Left cardiac atrium (tissue), 4 donors: Measurements from ENCODE around the gene CEBPE. TPM values are rescaled to one million over a fixed set of nuclear protein-coding genes. Genes with fewer than 3 reads are reported as not detected.

Experiments
- ATAC-seq, 2 donors: fragments of 200-7000 bp; cut with Tn5 transposase; one replicate each; pipeline ENCODE4 v1.9.1; 2020; ENCODE audit warnings: mild to moderate bottlenecking in 2 of 2, moderate library complexity in 2 of 2
- DNase-seq: peaks from one replicate; pipeline ENCODE4 v3.0.0-alpha.2; 2020
- intact Hi-C, 2 donors: fragments of 100-400 bp; cut with DNase I; formaldehyde crosslinking; loops; one replicate each; pipeline versions ENCODE4 v1.14.1 to v1.15.1; 2022 to 2023
- total RNA-seq, 2 donors: library from RNA; stranded (reverse); fragmentation: NEBNext Ultra II Directional; extraction: Animal tissue kit (Norgen Biotek cat#: 25700); gene quantifications; one replicate each; pipeline ENCODE4 v1.2.1, GENCODE V29; 2021
- donor health status: DM: no; HTN: yes; CAD: no.
- donor health status: DM: no; HTN: yes; CAD: no; lungs with severe emphysema.
- donor health status: DM: yes; HTN: yes; CAD: no.
- donor health status: Dilated cardiomyopathy.

The CEBPE gene
- total RNA-seq, 2 donors from 2014 or later: not detected

DNA sequence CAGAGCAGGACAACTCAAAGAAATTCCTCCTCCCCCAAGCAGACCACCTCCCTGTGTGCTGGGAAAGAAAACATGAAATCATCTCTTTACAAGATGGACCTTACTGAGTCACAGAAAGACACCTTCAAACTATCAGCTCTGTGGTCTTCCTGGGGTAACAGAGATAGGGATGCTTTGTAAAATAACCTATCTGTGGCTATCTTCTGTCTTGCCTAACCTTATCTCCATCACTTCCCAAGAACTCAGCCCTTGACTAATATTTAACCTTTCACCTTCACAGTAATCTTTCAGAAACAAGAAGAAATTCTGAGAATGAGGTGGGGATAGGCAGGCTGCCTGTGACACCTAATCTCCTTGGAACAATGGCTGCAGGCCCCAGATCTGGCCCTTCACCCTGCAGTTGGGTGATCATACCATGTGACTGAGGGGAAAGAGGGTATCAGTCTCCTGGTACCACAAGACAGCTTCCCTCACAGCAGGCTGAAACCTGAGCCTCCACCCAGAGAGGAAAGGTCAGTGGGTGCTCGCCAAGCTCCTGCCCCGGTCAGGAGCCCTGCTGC lies 27.4 kb upstream of the CEBPE start:
- intact Hi-C loops: no loop called here
- ATAC-seq (peak in 1 of 2 donors; percentile 2), DNase-seq (no peak)

DNA sequence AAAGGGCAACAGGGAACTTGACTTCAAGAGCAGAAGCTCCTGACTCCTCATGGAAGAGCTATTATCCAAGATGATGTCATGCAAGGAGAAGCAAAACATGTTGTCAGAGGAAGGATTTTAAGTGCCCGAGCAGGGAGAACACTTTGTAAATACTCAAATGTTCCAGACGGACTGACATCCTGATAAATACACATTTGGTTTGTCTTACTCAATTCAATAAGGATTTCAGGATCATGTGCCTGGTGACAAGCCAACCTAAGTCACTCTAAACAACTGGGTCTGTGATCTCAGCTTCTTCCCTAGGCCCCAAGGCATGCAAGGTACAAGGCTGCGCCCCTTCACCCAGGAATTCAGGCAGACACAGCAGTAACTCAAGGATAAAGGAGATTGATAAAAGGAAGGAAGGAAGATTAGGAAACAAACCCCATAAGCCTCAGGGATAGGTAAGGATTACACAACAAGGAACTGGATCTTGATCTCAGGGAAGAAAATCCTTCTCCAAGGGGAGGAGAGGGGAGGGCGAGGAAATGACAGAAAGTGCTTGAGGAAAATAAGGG lies 26.8 kb upstream of the CEBPE start:
- DNase-seq (no peak), ATAC-seq (peak in 1 of 2 donors; percentile 6)

DNA sequence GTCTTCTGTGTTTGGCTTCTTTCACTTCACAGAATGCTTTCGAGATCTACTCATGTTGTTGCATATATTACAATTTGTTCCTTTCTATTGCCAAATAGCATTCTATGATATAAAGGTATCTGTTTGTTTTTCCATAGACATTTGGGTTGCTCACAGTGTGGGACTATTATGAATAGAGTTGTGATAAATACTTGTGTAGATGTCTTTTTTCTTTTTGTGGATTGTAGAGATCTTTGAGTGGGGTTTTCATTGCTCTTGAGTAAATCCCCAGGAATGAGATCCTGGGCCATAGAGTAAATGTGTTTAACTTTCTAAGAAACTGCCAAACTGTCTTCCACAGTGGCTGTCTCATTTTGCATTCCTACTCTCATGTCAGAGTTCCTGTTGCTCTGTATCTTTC lies 24.9 kb upstream of the CEBPE start:
- intact Hi-C loops: no loop called here
- DNase-seq (no peak), ATAC-seq (no peak)

More for the DNA sequence above, 26.8 kb upstream of the CEBPE start:
- intact Hi-C loops: no loop called here

DNA sequence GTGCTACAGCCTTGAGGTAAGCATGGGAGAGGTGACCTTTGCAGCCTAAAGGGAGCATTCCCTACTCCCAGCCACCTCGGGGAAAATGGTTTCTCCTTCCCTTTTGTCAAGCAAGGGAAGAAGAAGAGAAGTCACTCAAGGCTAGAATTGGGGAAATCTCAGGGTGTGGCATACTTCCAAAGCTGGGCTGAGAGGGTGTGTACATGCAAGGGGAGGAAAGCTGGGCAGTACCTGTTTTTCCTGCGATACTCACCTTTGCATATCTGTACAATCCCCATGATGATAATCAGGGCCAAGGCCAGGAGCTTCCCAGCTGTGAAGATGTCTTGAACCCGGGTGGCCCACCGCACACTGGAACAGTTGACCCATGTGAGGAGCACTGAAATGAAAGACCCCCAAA lies 23.8 kb upstream of the CEBPE start:
- no peak for DNase-seq
- intact Hi-C loops: no loop called here
- ATAC-seq: no peak

DNA sequence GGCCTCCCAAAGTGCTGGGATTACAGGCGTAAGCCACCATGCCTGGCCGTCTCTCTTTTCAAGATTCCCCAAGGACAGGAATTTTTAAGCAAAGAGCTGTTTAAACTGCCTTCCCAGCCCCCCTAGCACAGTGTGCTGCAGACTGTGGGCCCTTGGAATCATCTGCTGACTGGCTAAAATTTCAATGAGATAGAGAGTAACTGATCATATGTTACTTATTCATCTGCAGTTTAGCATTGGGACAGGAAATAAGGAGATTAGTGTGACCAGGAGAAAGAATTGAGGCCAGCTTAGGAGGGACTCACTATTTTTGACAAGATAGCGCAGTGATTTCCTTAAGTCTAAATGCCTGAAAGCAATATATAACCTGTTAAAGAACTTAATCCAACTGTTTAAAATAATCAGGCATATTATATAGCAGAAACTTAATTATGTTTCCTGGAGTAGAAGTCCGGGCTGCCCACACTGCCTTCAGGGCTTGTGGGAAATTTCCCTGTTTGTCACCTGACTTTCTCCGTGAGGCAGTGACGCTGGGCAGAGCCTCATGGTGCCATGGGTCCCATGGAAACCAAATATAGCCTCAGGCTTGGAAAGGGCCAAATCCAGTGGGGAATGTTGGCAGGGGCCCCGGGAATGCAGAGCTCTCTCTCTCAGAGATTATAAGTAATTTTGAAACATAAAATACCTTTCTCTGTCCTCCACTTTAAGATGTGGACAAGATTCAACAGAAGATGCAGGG lies 22.8 kb upstream of the CEBPE start:
- ATAC-seq: peak; percentile 70 to 92
- peak; percentile 73 for DNase-seq
- intact Hi-C loops: no loop called here

DNA sequence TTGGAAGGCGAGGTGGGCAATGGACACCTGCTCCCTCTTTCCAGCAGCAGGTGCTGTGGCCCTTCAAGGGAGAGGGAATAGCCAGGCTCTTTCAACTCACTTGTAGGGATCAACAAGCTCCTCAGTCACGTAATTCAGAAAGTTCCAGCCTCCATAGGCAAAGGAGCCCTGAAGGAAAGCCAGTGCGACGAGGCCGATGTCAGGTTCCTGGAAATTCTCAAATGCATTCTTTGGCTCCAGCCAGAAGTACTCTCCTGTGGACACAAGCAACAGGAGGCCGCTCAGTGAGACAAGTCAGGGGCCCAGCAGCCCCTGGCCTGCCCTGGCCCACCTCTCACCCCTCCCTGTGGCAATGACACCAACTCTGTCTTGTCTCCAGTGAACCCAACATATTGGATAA lies 21.3 kb upstream of the CEBPE start:
- DNase-seq (no peak), ATAC-seq (no peak)
- intact Hi-C loops: no loop called here

DNA sequence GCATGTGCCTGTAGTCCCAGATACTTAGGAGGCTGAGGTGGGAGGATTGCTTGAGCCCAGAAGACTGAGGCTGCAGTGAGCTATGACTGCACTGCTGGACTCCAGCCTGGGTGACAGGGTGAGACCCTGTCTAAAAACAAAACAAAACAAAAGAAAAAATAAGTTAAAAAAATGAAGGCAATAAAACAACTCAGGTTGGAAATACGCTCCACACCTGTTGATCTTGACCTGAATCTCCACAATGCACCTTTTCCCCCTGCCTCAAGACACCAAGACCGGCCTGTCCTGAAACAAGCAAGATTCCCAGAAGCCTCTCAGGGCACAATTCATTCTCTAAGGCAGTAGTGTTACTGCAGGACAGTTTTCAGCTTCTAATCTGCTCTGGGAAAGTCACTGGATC lies 20.8 kb upstream of the CEBPE start:
- intact Hi-C loops: no loop called here
- DNase-seq (no peak), ATAC-seq (no peak)

DNA sequence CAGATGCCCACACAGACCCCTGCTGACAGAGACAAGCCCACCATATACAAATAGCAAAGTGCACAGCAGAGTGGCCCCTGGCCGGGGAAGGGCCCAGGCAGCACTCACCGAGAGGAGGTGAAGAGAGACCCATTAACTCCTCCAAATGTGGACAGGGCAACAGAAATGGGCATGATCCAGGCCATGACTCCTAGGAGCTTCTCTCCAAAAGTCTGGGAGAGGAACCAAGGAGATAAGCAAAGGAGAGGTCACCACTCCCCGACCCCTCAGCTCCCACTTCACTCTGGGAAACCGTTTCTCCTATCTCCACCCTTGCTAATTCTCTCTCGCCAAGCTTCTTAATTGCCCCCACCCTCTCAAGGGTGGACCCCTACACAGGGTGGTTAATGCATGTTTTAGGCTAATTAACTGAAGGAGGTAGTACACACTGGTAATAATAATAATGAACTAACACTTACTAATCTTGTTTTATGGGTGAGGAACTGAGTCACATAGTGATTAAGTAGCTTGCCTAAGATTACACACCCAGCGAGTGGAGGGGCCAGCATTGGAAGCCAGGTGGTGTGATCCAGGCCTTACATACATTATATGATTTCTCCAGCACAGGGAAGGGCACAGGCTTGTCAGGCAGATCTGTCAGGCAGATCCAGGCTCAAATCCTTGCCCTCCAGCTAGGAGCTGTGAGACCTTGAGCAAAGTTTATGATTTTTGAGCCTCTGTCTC lies 18.9 kb upstream of the CEBPE start:
- ATAC-seq: peak in 1 of 2 donors; percentile 65
- DNase-seq: no peak
- intact Hi-C loops: no loop called here

DNA sequence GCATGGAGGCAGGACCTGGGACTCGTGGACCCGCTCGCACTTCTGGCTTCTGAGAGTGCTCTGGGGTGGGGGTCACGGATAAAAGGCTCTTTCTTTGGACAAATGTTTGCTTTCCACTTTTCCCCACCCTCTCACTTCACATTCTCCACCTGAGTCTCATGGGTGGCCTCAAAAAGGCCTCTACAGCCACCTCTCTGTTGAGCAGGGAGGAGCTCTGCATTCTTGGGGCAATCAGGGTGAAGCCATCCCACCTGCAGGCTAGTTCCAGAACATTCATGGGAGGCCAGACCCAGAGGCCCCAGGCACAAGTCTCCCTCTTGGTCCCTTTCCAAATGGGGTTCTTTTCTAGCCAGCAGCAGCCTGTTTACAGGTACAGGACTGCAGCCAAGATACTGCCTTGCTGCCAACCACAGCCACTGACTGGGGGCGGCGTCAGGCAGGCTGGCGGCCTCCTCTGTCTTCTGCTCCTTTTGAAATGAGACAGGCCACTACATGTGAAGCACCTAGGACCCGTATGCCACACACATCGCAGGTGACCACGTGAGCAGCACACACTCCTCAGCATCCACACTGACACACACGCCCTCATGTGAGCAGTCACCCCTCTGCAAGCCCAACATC lies 18.2 kb upstream of the CEBPE start:
- ATAC-seq (peak; percentile 32 to 45), DNase-seq (no peak)
- intact Hi-C loops: no loop called here

DNA sequence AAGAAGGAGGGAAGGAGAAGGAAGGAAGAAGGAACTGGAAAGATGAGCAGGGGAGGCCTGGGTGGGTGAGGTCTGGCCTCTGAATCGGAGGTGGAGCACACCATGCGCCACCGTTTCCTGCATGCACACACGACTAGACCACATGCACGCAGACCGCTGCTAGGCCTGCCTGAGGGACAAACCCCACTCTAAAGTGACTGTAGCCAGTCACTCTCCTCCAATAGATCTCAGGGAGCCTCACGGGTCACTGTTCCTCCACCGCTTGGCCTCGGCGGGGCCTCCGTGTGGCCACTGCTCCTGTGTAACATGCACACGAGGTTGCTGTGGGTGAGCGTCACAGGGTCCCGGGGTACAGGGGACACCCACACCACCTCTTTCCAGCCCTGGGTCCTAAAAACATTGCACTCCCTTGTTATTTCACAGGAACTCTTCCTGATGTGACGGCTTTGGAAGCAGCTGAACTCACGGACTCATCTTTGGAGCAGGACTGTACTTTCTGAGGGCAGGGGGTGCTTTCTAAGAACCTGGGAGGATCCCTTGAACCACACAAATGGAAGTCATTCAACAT lies 17.6 kb upstream of the CEBPE start:
- intact Hi-C loops: no loop called here
- DNase-seq: no peak
- peak in 1 of 2 donors; percentile 20 for ATAC-seq

DNA sequence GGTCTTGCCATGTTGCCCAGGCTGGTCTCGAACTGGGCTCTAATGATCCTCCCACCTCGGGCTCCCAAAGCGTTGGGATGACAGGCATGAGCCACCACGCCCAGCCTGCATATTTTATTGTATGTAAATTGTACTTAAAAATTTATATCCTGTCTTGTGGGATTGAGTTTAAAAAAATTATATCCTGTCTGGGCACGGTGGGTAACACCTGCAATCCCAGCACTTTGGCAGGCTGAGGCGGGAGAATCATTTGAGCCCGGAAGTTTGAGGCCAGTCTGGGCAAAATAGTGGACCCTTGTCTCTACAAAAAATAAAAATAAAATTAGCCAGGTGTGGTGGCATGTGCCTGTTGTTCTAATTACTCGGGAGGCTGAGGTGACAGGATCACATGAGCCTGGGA lies 13.9 kb upstream of the CEBPE start:
- ATAC-seq: no peak
- intact Hi-C loops: no loop called here

DNA sequence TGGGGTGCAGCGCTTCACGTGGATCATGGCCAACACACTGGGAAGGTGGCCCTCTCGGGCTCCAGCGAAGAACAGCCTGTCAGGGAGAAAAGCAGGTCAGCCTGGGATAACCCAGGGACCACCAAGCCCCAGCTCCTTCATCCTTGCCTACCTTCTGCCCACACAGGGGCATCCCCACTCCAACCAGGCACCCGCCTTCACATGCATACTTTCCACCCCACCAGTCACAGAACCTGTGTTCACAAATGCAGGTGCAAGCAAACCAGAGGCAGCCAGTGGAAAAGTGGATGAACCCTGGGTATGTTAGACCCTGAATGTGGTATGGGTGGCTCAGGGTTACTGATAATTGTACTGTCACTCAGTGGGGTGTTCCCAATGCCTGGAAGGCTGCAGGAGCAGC lies 12.4 kb upstream of the CEBPE start:
- DNase-seq (no peak), ATAC-seq (no peak)
- intact Hi-C loops: no loop called here

More for the DNA sequence above, 13.9 kb upstream of the CEBPE start:
- peak; percentile 6 for DNase-seq

DNA sequence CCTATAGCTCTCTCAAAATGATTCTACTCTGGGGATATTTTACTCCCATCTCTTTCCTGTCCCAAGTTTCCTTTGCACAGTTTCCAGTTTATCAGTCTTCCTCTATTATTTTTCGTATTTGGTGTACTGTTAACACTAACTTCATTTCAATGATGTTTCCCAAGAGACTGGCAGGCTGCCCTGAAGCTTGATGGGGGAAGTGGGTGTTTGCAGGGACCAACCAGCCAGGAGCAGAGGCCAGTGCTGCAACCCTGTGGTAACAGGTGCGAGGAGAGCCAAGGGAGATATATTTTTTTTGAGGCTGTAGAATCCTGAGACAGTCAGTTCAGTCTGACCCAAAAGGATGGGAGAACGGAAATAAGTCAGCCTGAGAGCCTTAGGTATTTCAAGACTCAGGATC lies 11.8 kb upstream of the CEBPE start:
- peak; percentile 49 to 63 for ATAC-seq

DNA sequence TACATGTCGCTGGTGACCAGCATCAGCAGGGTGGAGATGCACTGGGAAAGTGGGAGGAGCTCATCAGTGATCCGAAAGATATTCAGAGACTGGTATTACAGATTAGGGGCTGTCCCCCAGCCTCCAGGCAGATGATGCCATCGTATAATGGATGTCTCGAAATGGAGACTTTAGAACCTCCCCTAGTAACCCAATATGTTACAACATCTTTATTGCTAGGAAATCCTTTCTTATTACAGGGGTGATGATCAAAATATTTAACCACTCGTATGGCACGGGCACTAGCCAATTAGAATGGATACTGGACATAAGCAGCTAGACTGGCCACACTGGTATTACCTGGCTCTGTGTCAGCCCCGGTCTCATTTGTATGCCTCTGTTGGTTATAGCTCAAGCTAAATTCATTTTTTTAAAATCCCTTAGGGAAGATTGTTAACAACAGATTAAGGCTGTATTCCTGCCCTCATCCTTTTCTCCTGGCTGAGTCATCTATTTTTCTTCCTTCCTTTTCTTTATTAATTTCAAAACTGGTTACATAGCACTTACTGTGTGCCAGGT lies 10.8 kb upstream of the CEBPE start:
- ATAC-seq (no peak), DNase-seq (no peak)
- intact Hi-C loops: no loop called here

More for the DNA sequence above, 11.8 kb upstream of the CEBPE start:
- peak; percentile 64 for DNase-seq
- intact Hi-C loops: no loop called here

DNA sequence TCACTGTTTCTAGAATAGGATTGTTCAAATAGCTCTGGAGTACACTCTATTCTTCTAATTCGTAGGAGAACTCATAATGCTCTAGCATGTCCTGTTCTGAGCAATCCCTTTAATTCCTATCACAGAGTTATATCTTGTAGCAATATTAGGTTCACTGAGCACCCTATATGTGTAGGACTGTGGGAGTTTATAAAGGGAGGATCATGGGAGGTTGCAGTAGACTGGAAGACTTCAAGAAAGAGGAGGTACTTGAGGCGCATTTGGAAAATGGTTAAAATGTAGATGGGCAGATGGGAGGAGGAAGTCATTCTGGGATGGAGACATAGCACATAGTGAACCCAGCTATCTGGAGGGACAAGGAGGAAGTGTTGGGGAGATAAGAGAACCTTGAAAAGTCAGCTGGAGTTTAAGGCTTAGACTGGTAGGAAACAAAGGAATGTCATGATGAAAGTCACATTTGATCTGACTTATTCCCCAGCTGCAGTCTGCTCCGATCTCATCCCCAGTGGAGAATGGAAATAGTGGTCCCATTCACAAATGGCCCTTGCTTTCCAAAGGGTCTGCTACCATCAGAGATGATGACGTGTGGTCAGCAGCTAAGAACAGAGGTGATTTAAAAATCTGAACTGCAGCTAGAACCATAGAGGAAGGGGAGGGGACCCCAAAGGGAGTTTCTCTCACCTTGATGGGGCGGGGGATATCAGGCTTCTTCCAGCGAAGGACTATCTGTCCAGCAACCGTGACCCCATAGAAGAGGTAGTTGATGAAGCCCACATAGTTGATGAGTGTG lies 10.1 kb upstream of the CEBPE start:
- intact Hi-C loops: no loop called here
- ATAC-seq (no peak), DNase-seq (no peak)

DNA sequence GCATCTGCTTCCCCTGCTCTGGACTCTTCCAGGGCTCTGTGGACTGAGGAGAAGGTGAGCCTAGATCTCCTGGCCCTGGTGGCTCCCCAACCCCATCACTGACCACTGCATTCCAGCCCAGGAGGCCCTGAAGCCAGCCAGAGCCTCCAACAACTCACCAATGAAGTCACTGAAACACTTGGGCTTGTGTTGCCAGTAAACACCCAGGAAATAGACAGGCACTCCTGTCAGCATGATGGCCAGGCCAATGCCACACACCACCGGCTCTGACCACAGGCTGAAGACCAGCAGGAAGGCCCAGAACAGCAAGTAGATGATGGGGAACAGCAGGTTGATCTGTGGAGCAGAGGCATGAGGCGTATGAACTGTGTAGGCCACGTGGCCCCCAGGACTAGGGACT lies 8.8 kb upstream of the CEBPE start:
- ATAC-seq (no peak), DNase-seq (no peak)
- intact Hi-C loops: no loop called here

DNA sequence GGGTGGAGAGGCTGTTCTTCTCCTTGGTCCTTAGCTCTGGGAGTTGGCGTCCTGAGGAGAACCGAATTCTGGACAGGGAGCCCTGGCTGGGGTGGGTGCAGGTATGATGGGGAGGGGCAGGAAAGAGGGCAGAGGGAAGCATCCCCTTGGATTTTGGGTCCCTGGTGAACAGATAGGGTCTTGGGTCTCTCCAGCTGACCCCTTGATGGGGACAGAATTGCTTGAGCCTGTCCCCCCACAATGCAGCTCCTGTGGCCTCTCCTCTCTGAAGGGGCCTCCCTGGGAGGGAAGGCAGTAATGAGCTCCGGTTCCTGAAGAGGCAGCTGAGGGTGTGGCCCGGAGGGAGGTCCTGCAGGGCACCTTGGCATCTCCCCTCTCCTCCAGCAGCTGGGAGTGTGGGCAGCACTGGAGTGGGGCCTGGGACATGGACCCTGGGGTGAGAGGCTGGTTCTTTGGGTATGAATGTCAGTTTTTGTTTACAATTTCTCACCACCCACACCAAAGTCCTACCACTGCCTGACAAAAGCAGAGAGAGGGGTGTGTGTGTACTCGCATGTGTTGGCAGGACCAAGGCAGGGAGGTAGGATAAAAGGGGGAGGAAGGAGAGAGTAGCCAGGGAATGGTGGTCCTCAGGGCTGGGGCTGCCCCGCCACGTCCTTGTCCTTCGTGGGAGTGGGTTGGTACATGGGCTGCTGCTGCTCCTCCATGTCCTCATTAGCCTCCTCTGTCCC lies 7.7 kb upstream of the CEBPE start:
- ATAC-seq (no peak), DNase-seq (no peak)
- intact Hi-C loops: no loop called here
